Panc1 (cell line): ENCODE results near the gene NTRK3.

Source experiments
- CTCF ChIP-seq: fragments of 450-650 bp; IDR thresholded peaks from 2 replicates; pipeline ENCODE4 v1.5.1; 2017; ENCODE audit warnings: mild to moderate bottlenecking
- POLR2AphosphoS5 ChIP-seq: IDR thresholded peaks from 2 replicates; pipeline ENCODE4 v1.6.1; 2012; ENCODE audit warnings: mild to moderate bottlenecking, low read depth, low read length, moderate library complexity
- REST ChIP-seq, 2 experiments: IDR thresholded peaks; 2 replicates each; pipeline ENCODE4 v1.6.1; 2011 to 2012; ENCODE audit warnings: low read depth in 2 of 2, control low read depth in 1 of 2, low read length in 1 of 2, mild to moderate bottlenecking in 1 of 2, moderate library complexity in 1 of 2; ENCODE audit not compliant: insufficient read depth in 1 of 2
- TCF7L2 ChIP-seq: IDR thresholded peaks from 2 replicates; pipeline ENCODE4 v1.6.1; 2011; ENCODE audit warnings: mild to moderate bottlenecking, low read depth, low read length, inconsistent platforms

GRCh38 chr15:88040516-88040915 lies 216.0 kb downstream of the NTRK3 start:
- TF ChIP-seq REST (IDR thresholded peaks at IDR 0.05; ENCODE audit: insufficient read depth in 1 of 2, low read depth in 2 of 2, low read length in 1 of 2) (no peak), CTCF (no peak), POLR2AphosphoS5 (no peak), TCF7L2 (no peak)
